Measurements from ENCODE around the gene TIRAP.
"Not testable (repeated sequence)": the region's sequence is repeated elsewhere in the genome, so short reads cannot be mapped to it uniquely, and the experiment has no call there.

TIRAP gene

DNA sequence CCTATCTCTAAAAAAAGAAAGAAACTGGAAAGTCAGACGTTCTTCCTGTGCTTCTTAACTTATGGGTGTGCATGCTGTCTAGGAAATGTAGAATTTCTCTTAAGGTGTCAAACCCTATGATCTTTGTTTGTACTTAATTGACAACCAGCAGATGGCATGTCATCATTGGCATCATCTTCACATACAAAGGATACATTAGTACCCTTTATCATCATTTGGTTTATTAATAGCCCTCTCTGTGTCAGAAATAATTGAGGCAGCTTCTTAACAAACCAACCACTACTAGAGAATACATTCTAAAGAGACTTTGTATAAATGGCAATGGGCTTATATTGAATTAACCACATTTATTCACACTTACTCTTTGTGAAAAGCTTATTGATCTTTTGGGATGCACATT lies 28.1 kb upstream of the TIRAP start:
- no peak overlapping the region for H3K4me3 ChIP-seq (IDR thresholded peaks at IDR 0.05; ENCODE audit: insufficient read depth, low read depth, low read length)
- H3K27ac ChIP-seq: no peak overlapping the region
- TF ChIP-seq CTCF (conservative IDR thresholded peaks at IDR 0.05; ENCODE audit: low read depth, low read length): no peak
- H3K79me2 ChIP-seq (ENCODE audit: insufficient read depth, low read depth): no peaks in the 10 kb centered on the region
- no peak overlapping the region for H2AFZ ChIP-seq (ENCODE audit: low read depth)
- no peaks in the 10 kb centered on the region for H3K36me3 ChIP-seq (ENCODE audit: insufficient read depth)
- no peaks in the 10 kb centered on the region for H3K27me3 ChIP-seq (ENCODE audit: insufficient read depth, low read depth)
- no peaks in the 10 kb centered on the region for H3K4me1 ChIP-seq (ENCODE audit: low read depth, poor library complexity, severe bottlenecking)
- no peaks in the 10 kb centered on the region for H4K20me1 ChIP-seq (ENCODE audit: insufficient read depth)
- H3K4me2 ChIP-seq: no peak overlapping the region
- no peak overlapping the region for H3K9ac ChIP-seq

- not testable (repeated sequence) for H3K4me2 ChIP-seq; H3K79me2 ChIP-seq (ENCODE audit: insufficient read depth, low read depth); H3K4me1 ChIP-seq (ENCODE audit: low read depth, poor library complexity, severe bottlenecking); H2AFZ ChIP-seq (ENCODE audit: low read depth); H4K20me1 ChIP-seq (ENCODE audit: insufficient read depth); H3K36me3 ChIP-seq (ENCODE audit: insufficient read depth); H3K27me3 ChIP-seq (ENCODE audit: insufficient read depth, low read depth); H3K4me3 ChIP-seq (IDR thresholded peaks at IDR 0.05; ENCODE audit: insufficient read depth, low read depth, low read length); H3K9ac ChIP-seq; H3K27ac ChIP-seq
Observed at GRCh38 chr11:126255507-126255906, 27.4 kb upstream of the TIRAP start.

DNA sequence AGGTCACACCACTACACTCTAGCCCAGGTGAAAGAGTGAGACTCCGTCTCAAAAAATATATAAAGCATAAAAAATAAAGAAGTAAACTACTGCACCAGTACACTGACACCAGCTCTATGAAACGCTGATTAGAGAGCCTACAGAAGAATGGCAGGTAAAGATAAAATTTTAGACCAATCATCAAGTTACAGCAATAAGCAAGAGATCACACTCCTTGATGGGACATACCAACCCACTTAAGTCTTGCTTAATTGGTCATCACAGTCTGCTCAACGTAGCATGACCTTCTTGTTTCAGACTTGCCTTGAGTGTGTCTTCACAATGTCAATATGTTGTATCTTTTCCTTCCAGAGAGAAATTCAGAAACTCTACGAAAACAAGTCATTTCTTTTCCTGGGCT lies 26.7 kb upstream of the TIRAP start:
- no peaks in the 10 kb centered on the region for H3K4me1 ChIP-seq (ENCODE audit: low read depth, poor library complexity, severe bottlenecking)
- no peak overlapping the region for H3K9ac ChIP-seq
- no peak overlapping the region for H2AFZ ChIP-seq (ENCODE audit: low read depth)
- no peak overlapping the region for H3K27ac ChIP-seq
- no peaks in the 10 kb centered on the region for H3K36me3 ChIP-seq (ENCODE audit: insufficient read depth)
- H4K20me1 ChIP-seq (ENCODE audit: insufficient read depth): no peaks in the 10 kb centered on the region
- TF ChIP-seq CTCF (conservative IDR thresholded peaks at IDR 0.05; ENCODE audit: low read depth, low read length): no peak
- no peak overlapping the region for H3K4me3 ChIP-seq (IDR thresholded peaks at IDR 0.05; ENCODE audit: insufficient read depth, low read depth, low read length)
- no peaks in the 10 kb centered on the region for H3K27me3 ChIP-seq (ENCODE audit: insufficient read depth, low read depth)
- H3K4me2 ChIP-seq: no peak overlapping the region
- H3K79me2 ChIP-seq (ENCODE audit: insufficient read depth, low read depth): no peaks in the 10 kb centered on the region

DNA sequence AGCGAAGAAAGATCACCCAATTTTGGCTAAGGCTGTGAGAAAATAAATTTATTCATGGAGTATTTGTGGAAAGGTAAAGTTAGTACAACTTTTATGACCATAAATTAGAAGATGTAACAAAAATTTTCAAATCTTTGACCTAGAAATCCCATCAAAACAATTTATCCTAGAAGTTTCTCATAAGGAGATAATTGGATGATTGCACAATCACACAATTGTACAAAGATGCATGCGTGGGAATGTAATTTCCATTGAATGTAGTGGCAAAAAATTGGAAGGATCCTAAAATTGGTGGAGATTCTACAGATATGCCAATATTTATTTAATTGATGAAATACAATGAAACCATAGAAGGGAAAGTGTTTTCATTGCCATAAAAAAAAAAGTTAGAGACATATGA lies 25.7 kb upstream of the TIRAP start:
- Histone ChIP-seq H3K4me1 (ENCODE audit: low read depth, poor library complexity, severe bottlenecking) (no peaks in the 10 kb centered on the region), H3K4me2 (no peak overlapping the region), H3K9ac (no peak overlapping the region), H3K27me3 (ENCODE audit: insufficient read depth, low read depth) (no peaks in the 10 kb centered on the region), H4K20me1 (ENCODE audit: insufficient read depth) (no peaks in the 10 kb centered on the region), H3K36me3 (ENCODE audit: insufficient read depth) (no peaks in the 10 kb centered on the region), H2AFZ (ENCODE audit: low read depth) (no peak overlapping the region), H3K79me2 (ENCODE audit: insufficient read depth, low read depth) (no peaks in the 10 kb centered on the region), H3K27ac (no peak overlapping the region), H3K4me3 (IDR thresholded peaks at IDR 0.05; ENCODE audit: insufficient read depth, low read depth, low read length) (no peak overlapping the region)
- no peak for TF ChIP-seq CTCF (conservative IDR thresholded peaks at IDR 0.05; ENCODE audit: low read depth, low read length)

DNA sequence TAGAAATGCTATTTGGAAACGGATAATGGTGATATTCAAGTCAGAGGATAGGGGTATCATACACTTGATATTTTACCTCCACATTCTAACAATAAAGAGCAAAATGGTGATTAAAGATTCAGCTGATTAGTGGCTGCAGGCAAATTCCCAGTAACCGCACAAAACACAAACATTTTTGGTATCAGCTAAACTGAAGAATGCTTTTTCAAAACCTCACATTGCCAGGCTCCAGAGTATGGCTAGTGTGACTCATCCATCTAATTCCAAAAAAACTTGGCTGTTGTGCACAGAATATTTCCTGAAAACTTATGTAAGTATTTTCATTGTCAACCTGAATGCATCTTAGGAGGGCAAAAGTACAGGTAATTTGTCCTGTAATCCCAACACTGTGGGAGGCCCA lies 25.1 kb upstream of the TIRAP start:
- no peaks in the 10 kb centered on the region for H4K20me1 ChIP-seq (ENCODE audit: insufficient read depth)
- H3K27ac ChIP-seq: no peak overlapping the region
- no peak overlapping the region for H3K4me3 ChIP-seq (IDR thresholded peaks at IDR 0.05; ENCODE audit: insufficient read depth, low read depth, low read length)
- TF ChIP-seq CTCF (conservative IDR thresholded peaks at IDR 0.05; ENCODE audit: low read depth, low read length): no peak
- no peak overlapping the region for H3K4me2 ChIP-seq
- no peak overlapping the region for H3K9ac ChIP-seq
- no peaks in the 10 kb centered on the region for H3K79me2 ChIP-seq (ENCODE audit: insufficient read depth, low read depth)
- no peaks in the 10 kb centered on the region for H3K27me3 ChIP-seq (ENCODE audit: insufficient read depth, low read depth)
- no peaks in the 10 kb centered on the region for H3K4me1 ChIP-seq (ENCODE audit: low read depth, poor library complexity, severe bottlenecking)
- no peaks in the 10 kb centered on the region for H3K36me3 ChIP-seq (ENCODE audit: insufficient read depth)
- no peak overlapping the region for H2AFZ ChIP-seq (ENCODE audit: low read depth)

Measured in KMS-11 (cell line).